Body of pancreas (tissue), 4 donors: Measurements from ENCODE around the gene PPP4R1. TPM values are rescaled to one million over a fixed set of nuclear protein-coding genes. Genes with fewer than 3 reads are reported as not detected.

Experiments
- ATAC-seq: fragments of 150-250 bp; one replicate; pipeline ENCODE4 v1.9.1; 2016
- DNase-seq, 4 donors: peaks; one replicate each; pipeline ENCODE4 v3.0.0-alpha.2; 2019
- H3K27ac ChIP-seq, 4 donors: fragments of 200-600 bp; sonication (generic); 1 replicate in 3 of 4; 2 replicates in 1 of 4; pipeline versions ENCODE4 v1.5.1 to v1.6.1; 2016 to 2019; ENCODE audit warnings: mild to moderate bottlenecking in 1 of 4, mixed read lengths in 1 of 4, moderate library complexity in 1 of 4
- H3K27me3 ChIP-seq, 2 donors: fragments of 200-600 bp; sonication (generic); one replicate each; pipeline ENCODE4 v1.6.0; 2016; ENCODE audit warnings: mild to moderate bottlenecking in 1 of 2
- H3K36me3 ChIP-seq, 2 donors: fragments of 200-600 bp; sonication (generic); replicated peaks in 1 of 2; 2 replicates each; pipeline ENCODE4 v1.5.1; 2016; ENCODE audit warnings: low read depth in 2 of 2; ENCODE audit not compliant: insufficient read depth in 1 of 2
- H3K4me1 ChIP-seq: fragments of 200-600 bp; sonication (generic); one replicate; pipeline ENCODE4 v1.6.0; 2016
- H3K4me3 ChIP-seq, 2 donors: fragments of 200-600 bp; sonication (generic); 1 replicate in 1 of 2; 2 replicates in 1 of 2; pipeline ENCODE4 v1.5.1; 2016 to 2019
- H3K9me3 ChIP-seq, 3 donors: fragments of 200-600 bp; sonication (generic); 1 replicate in 2 of 3; 2 replicates in 1 of 3; pipeline ENCODE4 v1.5.1; 2016
- CTCF ChIP-seq, 7 experiments: fragments of 450-650 bp in 4 of 7; fragments of 200-600 bp in 3 of 7; sonication (generic) in 3 of 7; IDR thresholded peaks; one replicate each; pipeline ENCODE4 v1.5.1; 2016 to 2019; ENCODE audit warnings: antibody characterized with exemption in 7 of 7
- POLR2A ChIP-seq, 3 donors: fragments of 450-650 bp; IDR thresholded peaks; one replicate each; pipeline ENCODE4 v1.6.1; 2016; ENCODE audit warnings: antibody characterized with exemption in 3 of 3, mild to moderate bottlenecking in 2 of 3
- WGBS, 2 donors: methylation state at CpG; one replicate each; pipeline ENCODE4 v1.1.5; 2017; 5-methylcytosine and 5-hydroxymethylcytosine counted together
- intact Hi-C: fragments of 100-400 bp; cut with DNase I; formaldehyde crosslinking; loops from one replicate; pipeline ENCODE4 v1.15.1; 2023
- total RNA-seq, 2 donors: library from RNA; depleted of rRNA; stranded (reverse); fragments of >200 nt; gene quantifications; one replicate each; pipeline ENCODE4 v1.1.0, GENCODE V29; 2016

PPP4R1 gene
- total RNA-seq, 2 donors from 2014 or later, result 46.4 to 73.5 TPM

- DNase-seq (no peak), ATAC-seq (no peak)
- intact Hi-C loops, result no loop called here
- WGBS, 2 donors, result 57 to 61% methylated on average over 1 of the region's 1 CpG
- H3K36me3 ChIP-seq, result no peaks in the 10 kb centered on the region
- peaks cover 10% of the 10 kb centered on the region for H3K4me1 ChIP-seq
- no peak overlapping the region for H3K4me3 ChIP-seq
- no peak for TF ChIP-seq CTCF (IDR thresholded peaks at IDR 0.05)
- no peak for TF ChIP-seq POLR2A (IDR thresholded peaks at IDR 0.05)
- H3K9me3 ChIP-seq, result no peaks in the 10 kb centered on the region
- H3K27ac ChIP-seq, result no peak overlapping the region
- H3K27me3 ChIP-seq, result no peaks in the 10 kb centered on the region
Observed at GRCh38 chr18:9619545-9619944, 5.2 kb upstream of the PPP4R1 start.

GRCh38 chr18:9619056-9619455 is 4.7 kb upstream of the PPP4R1 start:
- Histone ChIP-seq H3K36me3 (no peaks in the 10 kb centered on the region), H3K27me3 (no peaks in the 10 kb centered on the region), H3K27ac (no peak overlapping the region)

GRCh38 chr18:9617006-9617542 is 2.7 kb upstream of the PPP4R1 start:
- WGBS, 2 donors, result 84 to 87% methylated on average over 5 of the region's 5 CpGs
- DNase-seq (no peak), ATAC-seq (no peak)
- Histone ChIP-seq H3K27me3 (no peaks in the 10 kb centered on the region), H3K27ac (no peak overlapping the region), H3K4me3 (no peak overlapping the region), H3K9me3 (no peaks in the 10 kb centered on the region), H3K4me1 (peaks cover 20% of the 10 kb centered on the region), H3K36me3 (no peaks in the 10 kb centered on the region)
- intact Hi-C loops, result no loop called here
- no peak for TF ChIP-seq CTCF (IDR thresholded peaks at IDR 0.05)
- no peak for TF ChIP-seq POLR2A (IDR thresholded peaks at IDR 0.05)

More at GRCh38 chr18:9619056-9619455, 4.7 kb upstream of the PPP4R1 start:
- peaks cover 10% of the 10 kb centered on the region for H3K4me1 ChIP-seq
- TF ChIP-seq CTCF (IDR thresholded peaks at IDR 0.05), result no peak
- no peak for TF ChIP-seq POLR2A (IDR thresholded peaks at IDR 0.05)
- no peaks in the 10 kb centered on the region for H3K9me3 ChIP-seq
- intact Hi-C loops, result no loop called here
- H3K4me3 ChIP-seq, result no peak overlapping the region
- ATAC-seq (no peak), DNase-seq (no peak)
- 77 to 82% methylated on average over 3 of the region's 3 CpGs for WGBS, 2 donors

- intact Hi-C loops, result no loop called here
Observed at GRCh38 chr18:9616049-9616448, 1.7 kb upstream of the PPP4R1 start.

More at GRCh38 chr18:9616049-9616448, 1.7 kb upstream of the PPP4R1 start:
- H3K27me3 ChIP-seq, result no peaks in the 10 kb centered on the region
- peaks cover 23% of the 10 kb centered on the region for H3K4me1 ChIP-seq
- TF ChIP-seq CTCF (IDR thresholded peaks at IDR 0.05) (no peak), POLR2A (IDR thresholded peaks at IDR 0.05) (no peak)
- peak overlapping the region in 1 of 4 donors; percentile 99 for H3K27ac ChIP-seq
- H3K4me3 ChIP-seq, result no peak overlapping the region
- 91 to 100% methylated on average over 2 of the region's 2 CpGs for WGBS, 2 donors
- no peaks in the 10 kb centered on the region for H3K36me3 ChIP-seq
- ATAC-seq (no peak), DNase-seq (no peak)
- H3K9me3 ChIP-seq, result no peaks in the 10 kb centered on the region
